K562 (cell line): ENCODE data around the gene HMCN1. TPM values are rescaled to one million over a fixed set of nuclear protein-coding genes. Genes with fewer than 3 reads are reported as not detected.

Source experiments
- HLTF ChIP-seq: fragments of 450-650 bp; IDR thresholded peaks from 2 replicates; pipeline ENCODE4 v1.6.1; 2016
- MEIS2 ChIP-seq: fragments of 450-650 bp; IDR thresholded peaks from 2 replicates; pipeline ENCODE4 v1.6.1; 2014; ENCODE audit warnings: mild to moderate bottlenecking; ENCODE audit not compliant: partially characterized antibody
- MTA2 ChIP-seq: fragments of 450-650 bp; IDR thresholded peaks from 2 replicates; pipeline ENCODE4 v1.6.1; 2016; ENCODE audit warnings: low read depth
- MTF1 ChIP-seq: fragments of 250-450 bp; sonication (Bioruptor Pico); IDR thresholded peaks from 2 replicates; pipeline ENCODE4 v1.9.0; 2021; ENCODE audit warnings: moderate library complexity, mild to moderate bottlenecking, inconsistent platforms, borderline replicate concordance
- NR2C2 ChIP-seq, 2 experiments: fragments of 200-800 bp in 1 of 2; sonication (Bioruptor generic) in 1 of 2; sonication (generic) in 1 of 2; formaldehyde crosslinking in 1 of 2; IDR thresholded peaks; 2 replicates each; pipeline versions ENCODE4 v1.6.1 to v1.8.0; 2016 to 2022; ENCODE audit warnings: mild to moderate bottlenecking in 1 of 2, missing compliant biosample characterization in 1 of 2, missing genetic modification characterization in 1 of 2, missing genetic modification reagents in 1 of 2
- RNF2 ChIP-seq: sonication (generic); IDR thresholded peaks from 2 replicates; pipeline ENCODE4 v1.6.1; 2016
- SREBF2 ChIP-seq: sonication (generic); formaldehyde crosslinking; IDR thresholded peaks from 2 replicates; pipeline ENCODE4 v1.4.0; 2020; ENCODE audit warnings: mild to moderate bottlenecking, missing genetic modification reagents
- polyA plus RNA-seq, 8 experiments: library from polyadenylated mRNA; depleted of rRNA in 4 of 8; stranded (reverse) in 5 of 8; unstranded in 3 of 8; fragments of >200 nt; fragmentation: Nextera tagmentation in 2 of 8; fragmentation: Illumina TruSeq in 1 of 8; extraction: Ambion mirVana in 2 of 8; extraction: Trizol in 1 of 8; gene quantifications; 2 replicates each; pipeline versions ENCODE4 v1.2.1 to v1.2.3, GENCODE V29; 2011 to 2014; ENCODE audit warnings: inconsistent platforms in 1 of 8, missing spikeins in 1 of 8
- total RNA-seq, 7 experiments: library from RNA; depleted of rRNA in 6 of 7; stranded (reverse); fragments of >200 nt in 6 of 7; fragmentation: Illumina TruSeq in 2 of 7; extraction: Trizol in 2 of 7; gene quantifications; 2 replicates each; pipeline versions ENCODE4 v1.2.1 to v1.2.3, GENCODE V29; 2011 to 2021; ENCODE audit warnings: low replicate concordance in 1 of 7
- TF ChIP-seq, protein P1 (sequence below): fragments of 250-450 bp; sonication (Bioruptor Pico); IDR thresholded peaks from 2 replicates; pipeline ENCODE4 v1.4.0; 2020; ENCODE audit warnings: mild to moderate bottlenecking, moderate library complexity
- TF ChIP-seq, protein P2 (sequence below): fragments of 250-450 bp; sonication (Bioruptor Pico); IDR thresholded peaks from 2 replicates; pipeline ENCODE4 v1.5.0; 2021
- TF ChIP-seq, protein P3 (sequence below), 3 experiments: fragments of 200-800 bp in 1 of 3; sonication (Bioruptor generic) in 1 of 3; sonication (generic) in 1 of 3; formaldehyde crosslinking in 1 of 3; IDR thresholded peaks; 2 replicates each; pipeline versions ENCODE4 v1.6.1 to v1.8.0; 2016 to 2022; ENCODE audit warnings: mild to moderate bottlenecking in 2 of 3, missing compliant biosample characterization in 2 of 3, missing genetic modification characterization in 2 of 3, missing genetic modification reagents in 1 of 3
- TF ChIP-seq, protein P4 (sequence below): fragments of 450-650 bp; IDR thresholded peaks from 2 replicates; pipeline ENCODE4 v1.7.1; 2018; ENCODE audit warnings: mild to moderate bottlenecking, low read depth; ENCODE audit not compliant: partially characterized antibody

Gene HMCN1
- total and polyA plus RNA-seq, 9 of the 15 experiments (the other 6 are each of a cell fraction or from before 2014, with no cell fraction given) = 0.07 to 0.36 (median 0.21) TPM

DNA sequence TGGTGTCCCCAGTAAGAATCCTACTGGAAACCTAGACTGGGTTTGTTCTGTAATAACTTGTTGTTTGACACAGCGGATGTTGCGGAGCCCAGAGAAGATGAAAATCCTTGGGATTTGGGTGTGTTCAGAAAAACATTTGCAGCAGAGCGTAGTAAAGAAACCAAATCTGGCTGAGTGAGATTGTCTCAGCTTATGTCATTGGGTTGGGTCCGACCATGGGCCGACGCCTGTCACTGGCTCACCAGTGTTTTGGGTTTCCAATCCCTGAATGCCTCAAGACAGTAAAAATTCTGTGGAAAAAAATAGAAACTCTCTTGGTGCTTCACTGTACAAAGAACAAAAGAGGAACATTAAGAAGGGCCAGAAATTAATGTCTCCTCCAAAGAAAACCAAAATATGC lies 494.6 kb downstream of the HMCN1 start (continued):
- TF ChIP-seq, protein P1, sequence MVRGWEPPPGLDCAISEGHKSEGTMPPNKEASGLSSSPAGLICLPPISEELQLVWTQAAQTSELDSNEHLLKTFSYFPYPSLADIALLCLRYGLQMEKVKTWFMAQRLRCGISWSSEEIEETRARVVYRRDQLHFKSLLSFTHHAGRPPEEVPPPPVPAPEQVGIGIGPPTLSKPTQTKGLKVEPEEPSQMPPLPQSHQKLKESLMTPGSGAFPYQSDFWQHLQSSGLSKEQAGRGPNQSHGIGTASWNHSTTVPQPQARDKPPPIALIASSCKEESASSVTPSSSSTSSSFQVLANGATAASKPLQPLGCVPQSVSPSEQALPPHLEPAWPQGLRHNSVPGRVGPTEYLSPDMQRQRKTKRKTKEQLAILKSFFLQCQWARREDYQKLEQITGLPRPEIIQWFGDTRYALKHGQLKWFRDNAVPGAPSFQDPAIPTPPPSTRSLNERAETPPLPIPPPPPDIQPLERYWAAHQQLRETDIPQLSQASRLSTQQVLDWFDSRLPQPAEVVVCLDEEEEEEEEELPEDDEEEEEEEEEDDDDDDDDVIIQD (CRISPR knock-in tag) = no peak
- no peak for TF ChIP-seq MTF1
- no peak for TF ChIP-seq MEIS2
- TF ChIP-seq MTA2 = no peak
- no peak for TF ChIP-seq HLTF
- TF ChIP-seq, protein P2, sequence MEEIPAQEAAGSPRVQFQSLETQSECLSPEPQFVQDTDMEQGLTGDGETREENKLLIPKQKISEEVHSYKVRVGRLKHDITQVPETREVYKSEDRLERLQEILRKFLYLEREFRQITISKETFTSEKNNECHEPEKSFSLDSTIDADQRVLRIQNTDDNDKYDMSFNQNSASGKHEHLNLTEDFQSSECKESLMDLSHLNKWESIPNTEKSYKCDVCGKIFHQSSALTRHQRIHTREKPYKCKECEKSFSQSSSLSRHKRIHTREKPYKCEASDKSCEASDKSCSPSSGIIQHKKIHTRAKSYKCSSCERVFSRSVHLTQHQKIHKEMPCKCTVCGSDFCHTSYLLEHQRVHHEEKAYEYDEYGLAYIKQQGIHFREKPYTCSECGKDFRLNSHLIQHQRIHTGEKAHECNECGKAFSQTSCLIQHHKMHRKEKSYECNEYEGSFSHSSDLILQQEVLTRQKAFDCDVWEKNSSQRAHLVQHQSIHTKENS (CRISPR knock-in tag) = no peak
- TF ChIP-seq SREBF2 = no peak
- TF ChIP-seq, protein P3, sequence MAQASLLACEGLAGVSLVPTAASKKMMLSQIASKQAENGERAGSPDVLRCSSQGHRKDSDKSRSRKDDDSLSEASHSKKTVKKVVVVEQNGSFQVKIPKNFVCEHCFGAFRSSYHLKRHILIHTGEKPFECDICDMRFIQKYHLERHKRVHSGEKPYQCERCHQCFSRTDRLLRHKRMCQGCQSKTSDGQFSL (CRISPR knock-in tag; IDR thresholded peaks at IDR 0.05) = no peak
- TF ChIP-seq, protein P3 (tag; IDR thresholded peaks at IDR 0.05) = no peak
- no peak for TF ChIP-seq NR2C2 (CRISPR knock-in tag; IDR thresholded peaks at IDR 0.05)
- no peak for TF ChIP-seq NR2C2 (tag; IDR thresholded peaks at IDR 0.05)
- TF ChIP-seq, protein P4, sequence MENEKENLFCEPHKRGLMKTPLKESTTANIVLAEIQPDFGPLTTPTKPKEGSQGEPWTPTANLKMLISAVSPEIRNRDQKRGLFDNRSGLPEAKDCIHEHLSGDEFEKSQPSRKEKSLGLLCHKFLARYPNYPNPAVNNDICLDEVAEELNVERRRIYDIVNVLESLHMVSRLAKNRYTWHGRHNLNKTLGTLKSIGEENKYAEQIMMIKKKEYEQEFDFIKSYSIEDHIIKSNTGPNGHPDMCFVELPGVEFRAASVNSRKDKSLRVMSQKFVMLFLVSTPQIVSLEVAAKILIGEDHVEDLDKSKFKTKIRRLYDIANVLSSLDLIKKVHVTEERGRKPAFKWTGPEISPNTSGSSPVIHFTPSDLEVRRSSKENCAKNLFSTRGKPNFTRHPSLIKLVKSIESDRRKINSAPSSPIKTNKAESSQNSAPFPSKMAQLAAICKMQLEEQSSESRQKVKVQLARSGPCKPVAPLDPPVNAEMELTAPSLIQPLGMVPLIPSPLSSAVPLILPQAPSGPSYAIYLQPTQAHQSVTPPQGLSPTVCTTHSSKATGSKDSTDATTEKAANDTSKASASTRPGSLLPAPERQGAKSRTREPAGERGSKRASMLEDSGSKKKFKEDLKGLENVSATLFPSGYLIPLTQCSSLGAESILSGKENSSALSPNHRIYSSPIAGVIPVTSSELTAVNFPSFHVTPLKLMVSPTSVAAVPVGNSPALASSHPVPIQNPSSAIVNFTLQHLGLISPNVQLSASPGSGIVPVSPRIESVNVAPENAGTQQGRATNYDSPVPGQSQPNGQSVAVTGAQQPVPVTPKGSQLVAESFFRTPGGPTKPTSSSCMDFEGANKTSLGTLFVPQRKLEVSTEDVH = no peak
- no peak for TF ChIP-seq RNF2
